Ishikawa (cell line): ENCODE measurements around the gene UBE2D3.

ENCODE experiments used
- CEBPB ChIP-seq: IDR thresholded peaks from 2 replicates; pipeline ENCODE4 v1.6.1; 2012
- CREB1 ChIP-seq: IDR thresholded peaks from 2 replicates; pipeline ENCODE4 v1.6.1; 2012; ENCODE audit warnings: low read depth
- EGR1 ChIP-seq: IDR thresholded peaks from 2 replicates; pipeline ENCODE4 v1.6.1; 2012
- EP300 ChIP-seq: IDR thresholded peaks from 2 replicates; pipeline ENCODE4 v1.6.1; 2012; ENCODE audit warnings: borderline replicate concordance
- FOXM1 ChIP-seq: IDR thresholded peaks from 2 replicates; pipeline ENCODE4 v1.6.1; 2012; ENCODE audit warnings: low read depth, borderline replicate concordance
- NFIC ChIP-seq: IDR thresholded peaks from 2 replicates; pipeline ENCODE4 v1.6.1; 2012
- RAD21 ChIP-seq: IDR thresholded peaks from 2 replicates; pipeline ENCODE4 v1.6.1; 2012; ENCODE audit warnings: low read depth
- REST ChIP-seq: IDR thresholded peaks from 2 replicates; pipeline ENCODE4 v1.6.1; 2012; ENCODE audit warnings: low read depth, mild to moderate bottlenecking
- TAF1 ChIP-seq: IDR thresholded peaks from 2 replicates; pipeline ENCODE4 v1.6.1; 2012; ENCODE audit warnings: low read depth, mild to moderate bottlenecking
- TCF12 ChIP-seq: IDR thresholded peaks from 2 replicates; pipeline ENCODE4 v1.6.1; 2012; ENCODE audit warnings: low read depth
- TEAD4 ChIP-seq: IDR thresholded peaks from 2 replicates; pipeline ENCODE4 v1.6.1; 2012
- USF1 ChIP-seq: IDR thresholded peaks from 2 replicates; pipeline ENCODE4 v1.6.1; 2012
- YY1 ChIP-seq: IDR thresholded peaks from 2 replicates; pipeline ENCODE4 v1.6.1; 2012; ENCODE audit warnings: low read depth
- ZBTB7A ChIP-seq: IDR thresholded peaks from 2 replicates; pipeline ENCODE4 v1.6.1; 2012; ENCODE audit warnings: low read depth
- TF ChIP-seq, protein P1 (sequence below): IDR thresholded peaks from 2 replicates; pipeline ENCODE4 v1.6.1; 2012

UBE2D3 gene

DNA sequence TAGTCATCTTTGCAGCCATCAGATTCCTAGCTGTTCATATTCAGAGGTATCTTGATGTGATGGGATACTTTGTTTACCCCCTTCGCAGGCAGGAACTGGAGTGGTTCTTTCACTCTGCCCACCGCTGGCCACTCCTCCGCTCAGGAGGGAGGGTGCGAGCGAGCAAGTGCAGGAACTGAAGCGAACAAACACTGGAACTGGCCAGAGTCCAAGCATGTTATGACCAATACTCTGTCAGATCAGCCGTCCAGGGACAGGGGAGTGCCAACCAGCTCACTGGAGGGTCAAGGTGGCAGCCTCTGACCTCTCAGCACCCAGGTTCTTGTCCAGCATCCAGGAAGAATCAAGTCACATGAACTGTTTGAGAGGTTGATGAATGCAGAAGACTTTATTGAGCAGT is 48.6 kb downstream of the UBE2D3 start:
- no peak for TF ChIP-seq CEBPB
- TF ChIP-seq TAF1 = no peak
- TF ChIP-seq TEAD4 = no peak
- TF ChIP-seq EGR1 = no peak
- no peak for TF ChIP-seq RAD21
- TF ChIP-seq TCF12 = no peak
- no peak for TF ChIP-seq USF1
- TF ChIP-seq, protein P1, sequence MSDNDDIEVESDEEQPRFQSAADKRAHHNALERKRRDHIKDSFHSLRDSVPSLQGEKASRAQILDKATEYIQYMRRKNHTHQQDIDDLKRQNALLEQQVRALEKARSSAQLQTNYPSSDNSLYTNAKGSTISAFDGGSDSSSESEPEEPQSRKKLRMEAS = no peak
- TF ChIP-seq NFIC = no peak

DNA sequence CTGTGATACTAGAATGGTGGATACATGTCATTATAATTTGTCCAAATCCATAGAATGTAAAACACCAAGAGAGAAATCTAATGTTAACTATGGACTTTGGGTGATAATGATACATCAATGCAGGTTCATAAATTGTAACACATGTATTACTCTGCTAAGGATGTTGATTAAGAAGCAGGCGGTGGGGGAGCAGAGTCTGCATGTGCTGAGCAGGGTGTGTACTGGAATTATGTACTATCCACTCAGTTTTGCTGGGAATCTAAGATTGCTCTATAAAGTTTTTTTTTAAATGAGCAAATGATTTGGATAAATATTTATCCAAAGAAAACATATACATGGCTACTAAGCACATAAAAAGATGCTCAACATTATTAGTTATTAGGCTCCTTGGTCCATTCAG is 51.5 kb downstream of the UBE2D3 start:
- TF ChIP-seq CREB1 (no peak), TAF1 (no peak), TCF12 (no peak)

GRCh38 chr4:102774254-102774653 is 53.1 kb downstream of the UBE2D3 start:
- TF ChIP-seq TEAD4 (no peak), EP300 (no peak), EGR1 (no peak), USF1 (no peak), NFIC (no peak), YY1 (no peak), TCF12 (no peak), ZBTB7A (no peak), REST (no peak), RAD21 (no peak), TAF1 (no peak), FOXM1 (no peak)
- TF ChIP-seq, protein P1 = no peak

- no peak for TF ChIP-seq ZBTB7A
- no peak for TF ChIP-seq EGR1
- no peak for TF ChIP-seq YY1
- TF ChIP-seq FOXM1 = no peak
- TF ChIP-seq TEAD4 = no peak
- TF ChIP-seq CEBPB = no peak
- no peak for TF ChIP-seq EP300
- TF ChIP-seq REST = no peak
- TF ChIP-seq TAF1 = no peak
- TF ChIP-seq CREB1 = no peak
- TF ChIP-seq, protein P1 = no peak
- no peak for TF ChIP-seq RAD21
Observed at GRCh38 chr4:102772738-102773340, 54.5 kb downstream of the UBE2D3 start.

- TF ChIP-seq USF1 (no peak), EGR1 (no peak), RAD21 (no peak), REST (no peak), ZBTB7A (no peak), CEBPB (no peak), TCF12 (no peak), YY1 (no peak)
Observed at GRCh38 chr4:102764901-102765300, 62.5 kb downstream of the UBE2D3 start.
